HepG2 (cell line): Measurements from ENCODE around the gene CARMIL3. TPM values are rescaled to one million over a fixed set of nuclear protein-coding genes. Genes with fewer than 3 reads are reported as not detected.

Experiments
- HOXA7 ChIP-seq: sonication (generic); formaldehyde crosslinking; IDR thresholded peaks from 2 replicates; pipeline ENCODE4 v1.8.1; 2022; ENCODE audit warnings: mild to moderate bottlenecking, missing genetic modification reagents, moderate library complexity
- MLLT10 ChIP-seq: sonication (generic); formaldehyde crosslinking; IDR thresholded peaks from 2 replicates; pipeline ENCODE4 v1.4.0; 2020; ENCODE audit warnings: missing genetic modification reagents
- NFIC ChIP-seq: IDR thresholded peaks from 2 replicates; pipeline ENCODE4 v1.6.1; 2012; ENCODE audit warnings: mild to moderate bottlenecking, low read length, inconsistent platforms
- RAD51 ChIP-seq: fragments of 450-650 bp; IDR thresholded peaks from 2 replicates; pipeline ENCODE4 v1.6.1; 2016; ENCODE audit warnings: borderline replicate concordance
- SNAI1 ChIP-seq: sonication (generic); formaldehyde crosslinking; IDR thresholded peaks from 2 replicates; pipeline ENCODE4 v1.5.0; 2020; ENCODE audit warnings: mild to moderate bottlenecking, missing genetic modification reagents, borderline replicate concordance
- SPEN ChIP-seq: sonication (generic); formaldehyde crosslinking; IDR thresholded peaks from 2 replicates; pipeline ENCODE4 v1.5.1; 2020; ENCODE audit warnings: low read depth, mild to moderate bottlenecking, missing genetic modification reagents
- TP53 ChIP-seq: sonication (generic); formaldehyde crosslinking; conservative IDR thresholded peaks from 2 replicates; pipeline ENCODE4 v1.4.0; 2020; ENCODE audit warnings: missing genetic modification reagents
- USF2 ChIP-seq, 2 experiments: sonication (generic) in 1 of 2; formaldehyde crosslinking in 1 of 2; IDR thresholded peaks; 2 replicates each; pipeline versions ENCODE4 v1.5.1 to v1.6.1; 2011 to 2020; ENCODE audit warnings: borderline replicate concordance in 1 of 2, low read depth in 1 of 2, low read length in 1 of 2, mild to moderate bottlenecking in 1 of 2, missing genetic modification reagents in 1 of 2, moderate library complexity in 1 of 2
- ZBTB49 ChIP-seq: sonication (generic); formaldehyde crosslinking; IDR thresholded peaks from 2 replicates; pipeline ENCODE4 v1.4.0; 2020; ENCODE audit warnings: missing genetic modification reagents, borderline replicate concordance
- ZKSCAN1 ChIP-seq: fragments of 150-350 bp; IDR thresholded peaks from 2 replicates; pipeline ENCODE4 v1.6.1; 2014; ENCODE audit warnings: low read length
- ZKSCAN5 ChIP-seq: sonication (generic); formaldehyde crosslinking; IDR thresholded peaks from 2 replicates; pipeline ENCODE4 v1.5.1; 2020; ENCODE audit warnings: mild to moderate bottlenecking, missing genetic modification reagents
- ZNF281 ChIP-seq: sonication (generic); formaldehyde crosslinking; IDR thresholded peaks from 2 replicates; pipeline ENCODE4 v1.4.0; 2020; ENCODE audit warnings: missing genetic modification reagents, borderline replicate concordance
- ZNF337 ChIP-seq: sonication (generic); formaldehyde crosslinking; IDR thresholded peaks from 2 replicates; pipeline ENCODE4 v1.5.1; 2020; ENCODE audit warnings: missing genetic modification reagents, low read depth, mild to moderate bottlenecking, borderline replicate concordance
- ZNF33A ChIP-seq: sonication (generic); formaldehyde crosslinking; IDR thresholded peaks from 2 replicates; pipeline ENCODE4 v1.5.1; 2020; ENCODE audit warnings: missing genetic modification reagents, mild to moderate bottlenecking, moderate library complexity, borderline replicate concordance
- ZNF367 ChIP-seq: sonication (generic); formaldehyde crosslinking; IDR thresholded peaks from 2 replicates; pipeline ENCODE4 v1.4.0; 2020; ENCODE audit warnings: missing genetic modification reagents, borderline replicate concordance
- ZNF513 ChIP-seq: sonication (generic); formaldehyde crosslinking; conservative IDR thresholded peaks from 2 replicates; pipeline ENCODE4 v1.5.0; 2020; ENCODE audit warnings: missing genetic modification reagents
- ZNF546 ChIP-seq: sonication (generic); formaldehyde crosslinking; conservative IDR thresholded peaks from 2 replicates; pipeline ENCODE4 v1.8.1; 2023; ENCODE audit warnings: mild to moderate bottlenecking, missing genetic modification reagents
- ZNF549 ChIP-seq: sonication (generic); formaldehyde crosslinking; IDR thresholded peaks from 2 replicates; pipeline ENCODE4 v1.5.0; 2020; ENCODE audit warnings: missing genetic modification reagents
- ZNF652 ChIP-seq: IDR thresholded peaks from 2 replicates; pipeline ENCODE4 v1.6.1; 2016; ENCODE audit warnings: low read depth, borderline replicate concordance
- ZNF674 ChIP-seq: sonication (generic); formaldehyde crosslinking; IDR thresholded peaks from 2 replicates; pipeline ENCODE4 v1.5.0; 2020; ENCODE audit warnings: low read depth, mild to moderate bottlenecking, missing genetic modification reagents
- polyA plus RNA-seq, 8 experiments: library from polyadenylated mRNA; depleted of rRNA in 3 of 8; stranded (reverse) in 7 of 8; unstranded in 1 of 8; fragments of >200 nt; fragmentation: Illumina TruSeq in 4 of 8; extraction: Trizol in 4 of 8; gene quantifications; 2 replicates each; pipeline versions ENCODE4 v1.2.1 to v1.2.3, GENCODE V29; 2011 to 2016; ENCODE audit warnings: low read depth in 4 of 8, missing spikeins in 1 of 8, mixed read lengths in 1 of 8; ENCODE audit not compliant: insufficient read depth in 1 of 8
- total RNA-seq, 5 experiments: library from RNA; depleted of rRNA; stranded (reverse); fragments of >200 nt; fragmentation: Illumina TruSeq; extraction: Trizol; gene quantifications; 2 replicates each; pipeline ENCODE4 v1.2.3, GENCODE V29; 2016; ENCODE audit warnings: low read depth in 1 of 5

CARMIL3 gene
- total and polyA plus RNA-seq, 2 of the 13 experiments (the other 11 are each of a cell fraction or from before 2014, with no cell fraction given) = 0.27 to 0.55 TPM

GRCh38 chr14:24113379-24113800 lies 61.6 kb downstream of the CARMIL3 start (continued):
- TF ChIP-seq ZNF281 (CRISPR knock-in tag) (no peak), MLLT10 (0 out of 2 replicates have a peak, but pooled peaks have one; percentile 34), HOXA7 (CRISPR knock-in tag) (no peak), RAD51 (no peak), NFIC (no peak), ZNF546 (CRISPR knock-in tag) (0 out of 2 replicates have a peak, but pooled peaks have one; percentile 62), ZNF674 (no peak), ZKSCAN5 (CRISPR knock-in tag) (0 out of 2 replicates have a peak, but pooled peaks have one; percentile 17), ZNF652 (CRISPR knock-in tag) (no peak), ZNF33A (CRISPR knock-in tag) (no peak), TP53 (CRISPR knock-in tag) (0 out of 2 replicates have a peak, but pooled peaks have one; percentile 90), ZNF513 (CRISPR knock-in tag) (peak; percentile 91; the same call in 1 of the 2 replicates), SPEN (CRISPR knock-in tag) (no peak), ZNF367 (CRISPR knock-in tag) (0 out of 2 replicates have a peak, but pooled peaks have one; percentile 37), USF2 (IDR thresholded peaks at IDR 0.05; ENCODE audit: low read depth, low read length) (no peak), USF2 (CRISPR knock-in tag; IDR thresholded peaks at IDR 0.05; ENCODE audit: borderline replicate concordance) (no peak), ZNF549 (peak; percentile 81; the same call in 1 of the 2 replicates), ZNF337 (CRISPR knock-in tag) (no peak), SNAI1 (CRISPR knock-in tag) (0 out of 2 replicates have a peak, but pooled peaks have one; percentile 1), ZKSCAN1 (no peak), ZBTB49 (no peak)
